CD4-positive, alpha-beta T cell treated with Interleukin-17A for 1 hour (primary cell): ENCODE measurements around the gene PLXNB2.

Experiments used
- DNase-seq: peaks from one replicate; pipeline ENCODE4 v3.0.0-alpha.2; 2020

PLXNB2 gene

GRCh38 chr22:50296658-50297490 lies 10.6 kb downstream of the PLXNB2 start:
- DNase-seq, result no peak

GRCh38 chr22:50294319-50294656 lies 13.2 kb downstream of the PLXNB2 start:
- no peak for DNase-seq

GRCh38 chr22:50293441-50294318 lies 13.8 kb downstream of the PLXNB2 start:
- no peak for DNase-seq

- no peak for DNase-seq
Observed at GRCh38 chr22:50292643-50293440, 14.6 kb downstream of the PLXNB2 start.

- no peak for DNase-seq
Observed at GRCh38 chr22:50289942-50290630, 17.4 kb downstream of the PLXNB2 start.

- no peak for DNase-seq
Observed at GRCh38 chr22:50289151-50289941, 18.1 kb downstream of the PLXNB2 start.

- DNase-seq, result no peak
Observed at GRCh38 chr22:50287731-50288130, 19.7 kb downstream of the PLXNB2 start.

- no peak for DNase-seq
Observed at GRCh38 chr22:50286701-50287318, 20.6 kb downstream of the PLXNB2 start.

GRCh38 chr22:50286275-50286674 lies 21.2 kb downstream of the PLXNB2 start:
- no peak for DNase-seq

GRCh38 chr22:50285568-50286229 lies 21.7 kb downstream of the PLXNB2 start:
- no peak for DNase-seq

- DNase-seq, result no peak
Observed at GRCh38 chr22:50284479-50284878, 23.0 kb downstream of the PLXNB2 start.

- no peak for DNase-seq
Observed at GRCh38 chr22:50283821-50284220, 23.6 kb downstream of the PLXNB2 start.

GRCh38 chr22:50282361-50283155 lies 24.9 kb downstream of the PLXNB2 start:
- DNase-seq, result no peak

GRCh38 chr22:50281957-50282356 lies 25.5 kb downstream of the PLXNB2 start:
- DNase-seq, result no peak

GRCh38 chr22:50281384-50281760 lies 26.1 kb downstream of the PLXNB2 start:
- no peak for DNase-seq

GRCh38 chr22:50280708-50281383 lies 26.6 kb downstream of the PLXNB2 start:
- no peak for DNase-seq

GRCh38 chr22:50280022-50280707 lies 27.3 kb downstream of the PLXNB2 start:
- DNase-seq, result no peak

GRCh38 chr22:50278956-50279619 lies 28.4 kb downstream of the PLXNB2 start:
- DNase-seq, result no peak
